ENCODE results near the gene MAT2B.

The MAT2B gene

DNA sequence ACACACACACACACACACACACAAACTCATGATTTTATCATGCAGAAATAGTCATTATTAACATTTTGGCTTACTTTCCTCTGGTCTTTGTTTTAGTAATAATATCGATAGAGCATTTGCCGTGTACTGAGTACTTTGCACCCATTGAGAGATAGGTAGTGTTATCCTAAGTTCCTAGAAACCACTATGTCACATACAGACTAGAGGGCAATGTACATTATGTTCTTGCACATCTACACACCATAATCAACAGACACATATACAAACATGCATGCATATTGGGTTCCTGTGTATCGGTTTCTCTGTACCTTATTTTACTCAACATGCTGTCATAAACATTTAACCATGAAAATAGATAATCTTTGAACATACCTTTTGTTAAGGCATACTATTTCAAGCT is 45.7 kb downstream of the MAT2B start:
- DNase-seq (ENCODE audit: low read depth in 3 of 3): no peak

DNA sequence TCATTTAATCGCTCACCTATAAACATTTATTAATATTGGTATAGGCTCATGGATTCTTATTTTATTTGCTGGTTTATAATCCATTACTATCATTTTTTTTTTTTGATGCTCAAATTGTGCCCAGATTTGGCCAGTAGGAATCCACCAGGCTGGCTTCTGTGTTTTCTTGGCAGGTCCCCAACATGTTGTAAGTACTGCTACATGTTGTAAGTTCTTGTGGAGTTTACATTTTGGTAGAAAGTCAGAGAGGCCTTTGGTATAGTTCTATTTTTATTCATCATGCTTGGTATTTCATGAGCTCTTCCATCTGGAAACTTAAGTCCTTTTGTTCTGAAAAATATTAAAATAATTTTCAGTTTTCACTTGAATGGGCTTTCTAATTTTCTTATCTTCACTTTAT is 47.1 kb downstream of the MAT2B start:
- no peak for DNase-seq (ENCODE audit: low read depth in 3 of 3)

DNA sequence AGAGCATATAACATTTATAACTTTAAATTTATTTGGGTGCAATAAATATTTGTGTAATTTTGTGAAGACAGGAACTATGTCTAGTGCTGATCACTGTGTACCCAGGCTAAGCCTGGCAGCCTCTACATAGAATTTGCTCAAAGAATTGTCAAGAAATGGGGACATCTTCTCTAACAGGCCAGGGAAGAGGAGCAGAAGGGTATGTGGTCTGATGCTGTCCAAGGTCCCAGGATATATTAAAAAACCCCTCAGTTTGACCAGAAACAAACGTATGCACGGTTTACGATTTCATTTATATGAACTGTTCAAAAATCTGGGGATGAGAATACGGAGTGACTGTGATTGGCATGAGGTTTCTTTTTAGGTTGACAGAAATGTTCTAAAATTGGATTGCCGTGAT is 55.9 kb downstream of the MAT2B start:
- DNase-seq (ENCODE audit: low read depth in 3 of 3): no peak

DNA sequence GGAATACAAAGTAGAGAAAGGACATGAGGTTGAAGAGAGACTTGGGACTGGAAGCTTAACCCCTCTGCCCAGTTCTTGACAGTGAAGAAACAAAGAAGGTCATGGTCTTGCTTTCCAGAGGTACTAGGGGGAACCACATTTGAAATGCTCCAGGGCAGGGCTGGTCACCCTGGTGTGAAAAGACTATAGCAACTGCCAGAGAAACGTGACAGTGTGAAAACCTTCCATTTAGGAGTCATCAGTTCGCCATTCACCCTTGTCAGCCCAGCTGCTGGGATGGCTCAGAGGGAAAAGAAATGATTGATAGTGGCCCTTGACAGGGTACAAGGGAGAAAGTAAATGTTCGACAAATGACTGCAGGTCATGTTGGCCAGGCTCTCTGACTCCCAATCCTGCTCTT is 56.7 kb downstream of the MAT2B start:
- no peak for DNase-seq (ENCODE audit: low read depth in 3 of 3)

DNA sequence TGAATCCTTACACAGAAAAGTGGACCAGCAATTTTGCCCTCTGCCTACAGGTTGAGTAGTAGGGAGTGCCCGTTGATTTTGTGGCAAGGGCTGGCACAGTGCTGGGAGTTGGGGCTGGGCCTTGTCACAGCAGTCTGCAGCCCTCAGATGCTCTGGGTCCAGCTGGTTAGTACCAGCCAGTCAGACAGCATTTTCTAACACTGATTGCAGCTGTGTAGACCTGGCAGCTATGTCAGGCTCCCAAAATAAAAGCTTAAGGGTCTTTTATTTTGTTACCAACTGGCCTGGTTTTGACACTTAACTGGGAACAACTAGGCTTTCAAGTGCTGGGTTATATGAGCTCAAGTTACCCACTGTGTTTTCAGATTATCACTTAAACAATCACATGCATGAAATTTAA is 57.7 kb downstream of the MAT2B start:
- DNase-seq (ENCODE audit: low read depth in 3 of 3): no peak

DNA sequence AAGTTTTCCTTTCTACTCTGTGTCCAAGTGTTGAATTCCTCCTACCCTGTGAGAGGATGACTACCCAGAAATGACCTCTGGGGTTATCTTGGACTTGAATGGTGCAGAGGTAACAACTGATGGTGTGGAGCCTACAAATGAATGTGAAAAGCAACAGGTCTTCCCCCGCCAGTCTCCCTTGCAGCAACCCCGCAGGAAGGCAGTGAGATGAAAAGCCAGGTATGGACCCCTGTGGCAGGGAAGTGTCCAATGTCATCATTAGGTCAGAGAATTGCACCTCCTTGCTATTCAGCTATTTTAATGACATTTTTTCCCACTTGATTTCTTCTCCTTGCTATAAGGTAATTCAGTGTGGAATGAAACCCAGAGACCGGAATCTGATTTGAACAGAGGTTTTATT is 58.5 kb downstream of the MAT2B start:
- DNase-seq (ENCODE audit: low read depth in 3 of 3): no peak

DNA sequence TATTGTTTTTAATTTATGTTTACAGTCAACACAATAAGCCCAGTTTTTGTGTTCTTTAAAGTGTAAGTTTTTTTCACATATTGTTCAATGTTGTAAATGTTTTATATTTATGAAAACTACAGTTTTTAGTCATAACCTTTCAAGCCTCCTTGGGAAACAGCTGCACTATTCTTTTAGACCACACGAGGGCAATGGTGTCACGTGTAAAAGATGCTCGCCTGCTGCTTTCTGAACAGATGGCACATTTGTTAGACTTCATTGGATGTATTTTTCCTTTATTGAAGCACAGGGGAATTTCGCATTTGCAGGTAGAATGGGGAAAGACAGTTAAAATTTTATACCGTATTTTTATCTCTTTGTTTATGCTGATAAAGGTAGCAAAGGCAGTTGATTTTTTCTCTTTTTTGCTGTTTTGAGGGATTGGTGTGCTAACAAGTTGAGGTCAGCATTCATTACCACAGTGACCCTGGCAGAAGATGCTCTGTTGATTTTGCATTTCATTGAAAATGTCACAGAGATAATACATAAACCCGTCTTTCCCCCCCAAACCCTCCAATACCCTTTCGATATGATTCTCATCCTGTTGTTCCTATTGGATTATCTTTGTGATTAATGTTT is 59.0 kb downstream of the MAT2B start:
- peak; percentile 50 to 52 (median 51) for DNase-seq (ENCODE audit: low read depth in 3 of 3)

DNA sequence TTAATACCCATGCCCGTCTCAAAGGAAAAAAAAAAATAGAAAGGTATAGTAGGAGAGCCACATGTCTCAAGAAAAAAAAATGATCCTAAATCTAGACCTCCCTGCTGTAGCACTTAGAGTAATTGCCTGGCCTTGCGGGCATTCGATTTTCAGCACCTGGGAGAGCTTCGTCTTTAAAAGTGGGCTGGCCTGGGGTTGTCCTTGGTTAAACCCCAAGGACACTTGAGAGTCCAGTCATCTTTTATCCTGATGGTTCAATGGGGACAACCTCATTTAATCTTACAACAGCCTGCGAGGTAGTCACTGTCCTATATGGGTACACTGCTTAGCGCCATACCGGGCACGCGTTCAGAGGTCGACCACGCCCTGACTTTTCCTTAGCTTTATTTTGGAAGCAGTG is 60.1 kb downstream of the MAT2B start:
- no peak for DNase-seq (ENCODE audit: low read depth in 3 of 3)

DNA sequence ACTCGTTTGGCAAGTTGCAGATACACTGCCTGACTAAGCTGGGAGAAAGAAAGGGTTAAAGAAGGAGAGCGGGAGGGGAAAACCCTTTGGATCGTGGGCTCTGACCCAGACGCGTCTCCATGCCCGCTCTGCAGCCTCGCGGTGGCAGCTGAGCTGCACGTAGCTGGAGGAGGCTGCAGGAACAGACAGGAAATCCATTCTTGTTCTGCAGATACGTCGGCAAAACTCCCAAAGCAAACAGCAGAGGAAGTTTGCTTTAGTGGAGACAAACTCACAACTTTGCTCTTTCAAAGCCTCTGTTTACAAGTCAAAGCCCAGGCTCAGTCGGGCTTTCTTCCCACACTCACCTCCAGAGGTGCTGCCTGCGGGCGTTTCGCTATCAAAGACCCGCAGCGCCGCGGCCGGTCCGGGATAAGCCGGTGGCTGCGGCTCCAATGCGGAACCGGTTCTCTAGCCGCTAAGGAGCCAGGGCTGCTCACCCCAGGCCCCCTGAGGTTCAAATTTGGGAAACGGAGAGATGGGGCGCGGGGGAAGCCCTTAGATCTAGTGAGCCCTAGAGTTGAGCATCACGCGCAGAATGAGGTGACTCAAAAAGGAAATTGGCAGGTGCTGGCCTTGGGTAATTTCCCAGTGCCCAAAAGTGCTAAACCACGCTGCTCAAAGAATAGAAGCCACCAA is 60.7 kb downstream of the MAT2B start:
- peak in 2 of 3 experiments; percentile 12 for DNase-seq (ENCODE audit: low read depth in 3 of 3)

DNA sequence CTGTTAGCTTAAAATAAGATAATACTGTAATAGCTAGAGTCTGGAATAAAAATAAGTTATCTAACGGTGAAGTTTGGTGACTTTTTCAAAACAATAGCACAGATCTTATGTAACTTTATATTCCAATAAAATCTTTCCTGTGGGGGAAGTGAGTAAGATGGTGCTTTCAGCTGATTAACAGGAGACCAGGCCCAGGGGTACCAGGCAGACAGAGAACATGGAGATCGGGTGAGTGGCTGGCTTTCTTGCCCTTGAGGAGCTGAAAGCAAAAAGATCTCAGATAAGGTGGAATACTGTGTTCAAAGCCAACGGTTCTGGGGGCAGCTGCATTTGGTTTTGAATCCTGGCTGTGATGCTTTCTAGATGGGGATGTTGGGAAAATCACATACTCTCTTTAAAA is 61.3 kb downstream of the MAT2B start:
- DNase-seq (ENCODE audit: low read depth in 3 of 3): no peak

DNA sequence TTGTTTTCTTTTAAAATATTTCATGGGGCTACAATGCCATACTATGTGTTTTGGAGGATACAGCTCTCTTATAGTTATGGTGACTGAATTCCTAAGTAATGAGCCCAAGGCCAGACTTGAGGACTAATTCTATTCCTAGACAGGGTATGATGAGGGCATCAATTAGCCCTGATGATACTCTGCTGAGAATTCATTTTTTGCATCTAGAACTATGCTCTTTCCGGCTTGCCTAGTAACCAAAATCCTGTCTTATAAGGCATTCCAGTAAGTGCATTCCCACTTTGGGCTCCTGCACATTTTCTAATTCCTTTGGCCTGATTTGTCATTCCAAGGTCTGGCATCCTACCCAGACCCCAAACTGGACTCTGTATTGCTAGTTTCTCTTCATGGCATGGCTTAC is 62.4 kb downstream of the MAT2B start:
- DNase-seq (ENCODE audit: low read depth in 3 of 3): no peak
